Vagina (tissue), 2 donors: Measurements from ENCODE around the gene LAMTOR1.

Experiments used
- CTCF ChIP-seq, 3 experiments: fragments of 450-650 bp in 2 of 3; fragments of 200-600 bp in 1 of 3; sonication (generic) in 1 of 3; IDR thresholded peaks; one replicate each; pipeline ENCODE4 v1.5.1; 2017 to 2019; ENCODE audit warnings: antibody characterized with exemption in 3 of 3, mild to moderate bottlenecking in 2 of 3, moderate library complexity in 2 of 3
- POLR2A ChIP-seq, 2 donors: fragments of 450-650 bp; IDR thresholded peaks; one replicate each; pipeline ENCODE4 v1.6.1; 2017; ENCODE audit warnings: antibody characterized with exemption in 2 of 2, mild to moderate bottlenecking in 2 of 2, moderate library complexity in 2 of 2
- POLR2AphosphoS5 ChIP-seq, 2 donors: sonication (generic); formaldehyde crosslinking; IDR thresholded peaks; one replicate each; pipeline ENCODE4 v1.9.0; 2017; ENCODE audit warnings: antibody characterized with exemption in 2 of 2, mild to moderate bottlenecking in 2 of 2, low read depth in 1 of 2; ENCODE audit not compliant: insufficient read depth in 1 of 2

DNA sequence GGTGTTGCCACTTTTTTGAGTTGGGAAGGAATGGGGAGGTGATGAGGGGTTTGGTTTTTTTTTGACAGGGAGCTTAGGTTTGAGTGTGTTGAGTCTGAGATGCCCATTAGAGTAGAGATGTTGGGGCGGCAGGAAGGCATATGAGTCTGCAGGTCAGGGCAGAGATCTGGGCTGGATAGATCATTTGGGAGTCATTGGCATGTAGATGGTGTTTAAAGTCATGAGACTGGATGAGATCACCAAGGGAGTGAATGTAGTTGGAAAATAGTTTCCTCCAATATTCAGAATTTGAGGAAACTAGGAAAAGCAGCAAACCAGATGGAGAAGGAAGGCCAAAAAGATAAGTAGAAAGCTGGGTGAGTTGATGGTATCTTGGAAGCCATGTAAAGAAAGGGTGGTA lies 11.5 kb upstream of the LAMTOR1 start:
- TF ChIP-seq CTCF (IDR thresholded peaks at IDR 0.05) (no peak), POLR2A (IDR thresholded peaks at IDR 0.05) (no peak), POLR2AphosphoS5 (IDR thresholded peaks at IDR 0.05; ENCODE audit: insufficient read depth in 1 of 2, low read depth in 1 of 2) (no peak)
